Esophagus muscularis mucosa (tissue), 4 donors: ENCODE data around the gene H19. TPM values are rescaled to one million over a fixed set of nuclear protein-coding genes. Genes with fewer than 3 reads are reported as not detected.

Source experiments
- DNase-seq: peaks from one replicate; pipeline ENCODE4 v3.0.0-alpha.2; 2017; ENCODE audit errors: extremely low spot score
- H3K27ac ChIP-seq, 4 donors: fragments of 200-600 bp; sonication (generic); replicated peaks in 1 of 4; 1 replicate in 3 of 4; 2 replicates in 1 of 4; pipeline ENCODE4 v1.5.1; 2016 to 2019; ENCODE audit warnings: mild to moderate bottlenecking in 1 of 4
- H3K27me3 ChIP-seq, 4 donors: fragments of 200-600 bp; sonication (generic); one replicate each; pipeline versions ENCODE4 v1.5.1 to v1.6.0; 2016 to 2019
- H3K36me3 ChIP-seq, 4 donors: fragments of 200-600 bp; sonication (generic); one replicate each; pipeline ENCODE4 v1.5.1; 2016 to 2019
- H3K4me1 ChIP-seq, 4 donors: fragments of 200-600 bp; sonication (generic); one replicate each; pipeline ENCODE4 v1.5.1; 2016 to 2019
- H3K4me3 ChIP-seq, 4 donors: fragments of 200-600 bp; sonication (generic); 1 replicate in 2 of 4; 2 replicates in 2 of 4; pipeline ENCODE4 v1.5.1; 2016 to 2019; ENCODE audit warnings: mild to moderate bottlenecking in 4 of 4, moderate library complexity in 1 of 4
- H3K9me3 ChIP-seq, 4 donors: fragments of 200-600 bp; sonication (generic); 1 replicate in 3 of 4; 2 replicates in 1 of 4; pipeline ENCODE4 v1.5.1; 2016 to 2019
- CTCF ChIP-seq, 3 experiments: fragments of 200-600 bp in 2 of 3; fragments of 450-650 bp in 1 of 3; sonication (generic) in 2 of 3; IDR thresholded peaks; one replicate each; pipeline ENCODE4 v1.5.1; 2017 to 2019; ENCODE audit warnings: antibody characterized with exemption in 3 of 3, mild to moderate bottlenecking in 2 of 3, moderate library complexity in 1 of 3
- EP300 ChIP-seq: sonication (generic); formaldehyde crosslinking; IDR thresholded peaks from one replicate; pipeline ENCODE4 v1.6.1; 2017; ENCODE audit warnings: antibody characterized with exemption
- POLR2A ChIP-seq: fragments of 450-650 bp; IDR thresholded peaks from one replicate; pipeline ENCODE4 v1.6.1; 2017; ENCODE audit warnings: antibody characterized with exemption, moderate library complexity, mild to moderate bottlenecking, low read depth
- POLR2AphosphoS5 ChIP-seq, 2 donors: sonication (generic); formaldehyde crosslinking; IDR thresholded peaks; one replicate each; pipeline ENCODE4 v1.6.1; 2017; ENCODE audit warnings: antibody characterized with exemption in 2 of 2
- WGBS: methylation state at CpG from one replicate; pipeline ENCODE4 v1.1.5; 2018; 5-methylcytosine and 5-hydroxymethylcytosine counted together
- intact Hi-C: fragments of 100-400 bp; cut with DNase I; formaldehyde crosslinking; loops from one replicate; pipeline ENCODE4 v1.15.1; 2023
- total RNA-seq, 4 donors: library from RNA; depleted of rRNA; stranded (reverse); fragments of >200 nt; gene quantifications; one replicate each; pipeline versions ENCODE4 v1.1.0 to v1.2.1, GENCODE V29; 2016

The H19 gene
- total RNA-seq, 4 donors from 2014 or later, result 372 to 753 (median 391) TPM

- no peak for TF ChIP-seq POLR2A
- TF ChIP-seq CTCF (IDR thresholded peaks at IDR 0.05), result no peak
- no peak for TF ChIP-seq POLR2AphosphoS5 (IDR thresholded peaks at IDR 0.05)
- no peak for TF ChIP-seq EP300
- no peak for DNase-seq
- no peaks in the 10 kb centered on the region for H3K9me3 ChIP-seq
- H3K36me3 ChIP-seq, result no peaks in the 10 kb centered on the region
- no peak overlapping the region for H3K27ac ChIP-seq
- no peak overlapping the region for H3K4me3 ChIP-seq
- WGBS, result no CpG with 5 or more reads among the region's 26 CpGs
- H3K4me1 ChIP-seq, result no peaks in the 10 kb centered on the region
- H3K27me3 ChIP-seq, result no peaks in the 10 kb centered on the region
- intact Hi-C loops, result no loop called here
These were observed 14.6 kb downstream of the H19 start for GRCh38 chr11:1982873-1983600.

- Histone ChIP-seq H3K27me3 (no peaks in the 10 kb centered on the region), H3K4me3 (no peak overlapping the region), H3K27ac (no peak overlapping the region), H3K4me1 (no peaks in the 10 kb centered on the region), H3K36me3 (no peaks in the 10 kb centered on the region), H3K9me3 (no peaks in the 10 kb centered on the region)
- TF ChIP-seq CTCF (IDR thresholded peaks at IDR 0.05) (no peak), POLR2AphosphoS5 (IDR thresholded peaks at IDR 0.05) (no peak), POLR2A (no peak), EP300 (no peak)
- no peak for DNase-seq
- no CpG with 5 or more reads among the region's 11 CpGs for WGBS
- intact Hi-C loops, result no loop called here
These were observed 18.0 kb downstream of the H19 start for GRCh38 chr11:1979607-1980006.

GRCh38 chr11:1978720-1979473 is 18.7 kb downstream of the H19 start:
- DNase-seq, result no peak
- no peak overlapping the region for H3K4me3 ChIP-seq
- H3K4me1 ChIP-seq, result no peaks in the 10 kb centered on the region
- no peak overlapping the region for H3K27ac ChIP-seq
- no peak for TF ChIP-seq CTCF (IDR thresholded peaks at IDR 0.05)
- no peak for TF ChIP-seq EP300
- TF ChIP-seq POLR2AphosphoS5 (IDR thresholded peaks at IDR 0.05), result no peak
- no peak for TF ChIP-seq POLR2A
- whole genome bisulfite sequencing, result no CpG with 5 or more reads among the region's 26 CpGs
- no peaks in the 10 kb centered on the region for H3K9me3 ChIP-seq
- H3K27me3 ChIP-seq, result no peaks in the 10 kb centered on the region
- H3K36me3 ChIP-seq, result no peaks in the 10 kb centered on the region
- intact Hi-C loops, result no loop called here

- no CpG with 5 or more reads among the region's 13 CpGs for WGBS
- intact Hi-C loops, result no loop called here
- no peak overlapping the region for H3K4me3 ChIP-seq
- H3K4me1 ChIP-seq, result no peaks in the 10 kb centered on the region
- DNase-seq, result no peak
- TF ChIP-seq POLR2A, result no peak
- no peak for TF ChIP-seq POLR2AphosphoS5 (IDR thresholded peaks at IDR 0.05)
- TF ChIP-seq EP300, result no peak
- TF ChIP-seq CTCF (IDR thresholded peaks at IDR 0.05), result no peak
- H3K36me3 ChIP-seq, result no peaks in the 10 kb centered on the region
- H3K9me3 ChIP-seq, result no peaks in the 10 kb centered on the region
- H3K27ac ChIP-seq, result no peak overlapping the region
- H3K27me3 ChIP-seq, result no peaks in the 10 kb centered on the region
These were observed 22.5 kb downstream of the H19 start for GRCh38 chr11:1975185-1975584.
